GM19455 (cell line): ENCODE measurements around the gene NRIP1.
"Not testable (repeated sequence)": the region's sequence is repeated elsewhere in the genome, so short reads cannot be mapped to it uniquely, and the experiment has no call there.

ENCODE experiments used
- ATAC-seq: cut with Tn5 transposase; IDR thresholded peaks from one replicate; pipeline ENCODE4 v1.9.1; 2021; ENCODE audit not compliant: unreplicated experiment

NRIP1 gene

GRCh38 chr21:14981246-14981645 is 83.6 kb downstream of the NRIP1 start:
- no peak for ATAC-seq

- no peak for ATAC-seq
These were observed 85.5 kb downstream of the NRIP1 start for GRCh38 chr21:14979264-14979663.

- ATAC-seq: no peak
These were observed 87.0 kb downstream of the NRIP1 start for GRCh38 chr21:14977814-14978213.

- no peak for ATAC-seq
These were observed 89.5 kb downstream of the NRIP1 start for GRCh38 chr21:14975136-14975919.

GRCh38 chr21:14972678-14973077 is 92.1 kb downstream of the NRIP1 start:
- no peak for ATAC-seq

GRCh38 chr21:14968821-14969220 is 96.0 kb downstream of the NRIP1 start:
- no peak for ATAC-seq

- no peak for ATAC-seq
These were observed 96.8 kb downstream of the NRIP1 start for GRCh38 chr21:14968029-14968428.

- ATAC-seq: no peak
These were observed 100.2 kb downstream of the NRIP1 start for GRCh38 chr21:14964621-14965020.

GRCh38 chr21:14962217-14962616 is 102.6 kb downstream of the NRIP1 start:
- no peak for ATAC-seq

- no peak for ATAC-seq
These were observed 103.3 kb downstream of the NRIP1 start for GRCh38 chr21:14961502-14961901.

GRCh38 chr21:14959343-14959742 is 105.5 kb downstream of the NRIP1 start:
- no peak for ATAC-seq

- no peak for ATAC-seq
These were observed 107.0 kb downstream of the NRIP1 start for GRCh38 chr21:14957836-14958235.

GRCh38 chr21:14956807-14957206 is 108.0 kb downstream of the NRIP1 start:
- ATAC-seq: no peak

- no peak for ATAC-seq
These were observed 108.8 kb downstream of the NRIP1 start for GRCh38 chr21:14955936-14956520.

- ATAC-seq: no peak
These were observed 111.9 kb downstream of the NRIP1 start for GRCh38 chr21:14952916-14953315.

GRCh38 chr21:14949603-14950002 is 115.2 kb downstream of the NRIP1 start:
- no peak for ATAC-seq

GRCh38 chr21:14947613-14948160 is 117.1 kb downstream of the NRIP1 start:
- no peak for ATAC-seq

GRCh38 chr21:14945176-14945575 is 119.6 kb downstream of the NRIP1 start:
- no peak for ATAC-seq

GRCh38 chr21:14943616-14944015 is 121.2 kb downstream of the NRIP1 start:
- no peak for ATAC-seq

- ATAC-seq: no peak
These were observed 121.9 kb downstream of the NRIP1 start for GRCh38 chr21:14942801-14943490.

GRCh38 chr21:14927324-14927723 is 137.5 kb downstream of the NRIP1 start:
- not testable (repeated sequence) for ATAC-seq

GRCh38 chr21:14926186-14926585 is 138.6 kb downstream of the NRIP1 start:
- no peak for ATAC-seq
